ENCODE measurements around the gene PPARD. TPM values are rescaled to one million over a fixed set of nuclear protein-coding genes. Genes with fewer than 3 reads are reported as not detected.
A peak's percentile ranks its signal among the peaks of the same experiment; 100 is the strongest.
"Not testable (repeated sequence)": the region's sequence is repeated elsewhere in the genome, so short reads cannot be mapped to it uniquely, and the experiment has no call there.

PPARD gene
- total RNA-seq, 2 experiments from 2014 or later = 6.1 to 11.9 TPM

DNA sequence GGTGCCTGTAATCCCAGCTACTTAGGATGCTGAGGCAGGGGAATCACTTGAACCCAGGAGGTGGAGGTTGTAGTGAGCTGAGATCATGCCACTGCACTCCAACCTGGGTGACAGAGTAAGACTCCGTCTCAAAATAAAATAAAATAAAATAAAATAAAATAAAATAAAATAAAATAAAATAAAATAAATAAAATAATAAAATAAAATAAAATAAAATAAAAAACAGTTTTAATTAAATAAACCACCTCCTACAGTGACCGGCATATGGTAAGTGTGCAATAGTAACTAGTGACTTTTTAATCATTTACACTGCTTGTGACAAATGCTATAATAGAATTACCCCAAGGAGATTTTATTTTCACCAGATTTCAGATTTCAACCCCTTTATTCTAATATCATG is 33.8 kb upstream of the PPARD start:
- H3K9me3 ChIP-seq (ENCODE audit: low read length); intact Hi-C loops (cut with micrococcal nuclease; ENCODE audit: unreplicated experiment); H3K4me3 ChIP-seq (ENCODE audit: low read depth, low read length, poor library complexity, severe bottlenecking); H3K79me2 ChIP-seq (ENCODE audit: insufficient read depth, low read depth, low read length); H2AFZ ChIP-seq (ENCODE audit: low read length); H3K9me2 ChIP-seq (ENCODE audit: insufficient read depth, low read length); BruUV-seq (replicated peaks); CTCF ChIA-PET (ENCODE audit: unreplicated experiment); H4K20me1 ChIP-seq (ENCODE audit: insufficient read depth, low read length); DNase-seq (ENCODE audit: low spot score); H3K27ac ChIP-seq (ENCODE audit: low read depth, low read length, poor library complexity, severe bottlenecking); H3K4me2 ChIP-seq (ENCODE audit: low read length): not testable (repeated sequence)
- POLR2A ChIA-PET = interaction anchor here (0.7 kb wide), 1 partner anchor 155 kb away, joined by 3 read pairs; no protein-coding TSS in a partner anchor
- Histone ChIP-seq H3K4me1 (ENCODE audit: insufficient read depth, low read length, poor library complexity, severe bottlenecking) (peaks cover 47% of the 10 kb centered on the region), H3K36me3 (ENCODE audit: insufficient read depth, low read length) (peaks cover 28% of the 10 kb centered on the region; the same call in 1 of the 2 replicates)

DNA sequence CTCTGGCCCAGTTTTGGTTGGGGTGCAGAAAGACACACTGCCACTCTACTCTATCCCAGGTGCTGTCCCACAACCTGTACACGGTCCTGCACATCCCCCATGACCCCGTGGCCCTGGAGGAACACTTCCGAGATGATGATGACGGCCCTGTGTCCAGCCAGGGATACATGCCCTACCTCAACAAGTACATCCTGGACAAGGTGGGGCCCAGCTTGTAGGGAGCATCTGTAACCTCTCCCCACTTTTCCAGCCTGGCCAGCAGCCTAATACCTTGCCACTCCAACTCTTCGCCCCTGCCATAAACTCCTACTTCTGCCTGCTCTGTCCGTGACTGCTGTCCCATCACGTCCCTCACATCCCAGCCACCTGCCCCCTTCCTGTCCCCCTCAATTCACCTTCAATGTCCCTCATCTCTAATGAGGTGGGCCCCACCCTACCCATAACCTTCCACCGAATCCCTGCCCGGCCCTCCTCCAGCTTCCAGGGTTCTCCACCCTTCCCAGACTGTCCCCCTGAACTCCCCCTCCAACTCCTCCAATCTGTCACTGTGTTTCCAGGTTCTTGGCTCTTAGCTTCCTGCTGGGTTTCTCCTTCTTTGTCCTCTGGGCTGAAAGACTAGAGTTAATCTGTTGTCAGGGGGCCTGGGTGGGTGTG is 32.6 kb upstream of the PPARD start:
- no peak overlapping the region for H2AFZ ChIP-seq (ENCODE audit: low read length)
- no peaks in the 10 kb centered on the region for H3K9me2 ChIP-seq (ENCODE audit: insufficient read depth, low read length)
- no peaks in the 10 kb centered on the region for H4K20me1 ChIP-seq (ENCODE audit: insufficient read depth, low read length)
- DNase-seq (ENCODE audit: low spot score) = no peak
- BruUV-seq (replicated peaks) = no TSS peak
- no peaks in the 10 kb centered on the region for H3K9me3 ChIP-seq (ENCODE audit: low read length)
- intact Hi-C loops (cut with micrococcal nuclease; ENCODE audit: unreplicated experiment) = no loop called here
- no peak overlapping the region for H3K4me2 ChIP-seq (ENCODE audit: low read length)
- H3K36me3 ChIP-seq (ENCODE audit: insufficient read depth, low read length) = peaks cover 19% of the 10 kb centered on the region; the same call in 1 of the 2 replicates
- no peak overlapping the region for H3K27ac ChIP-seq (ENCODE audit: low read depth, low read length, poor library complexity, severe bottlenecking)
- H3K4me3 ChIP-seq (ENCODE audit: low read depth, low read length, poor library complexity, severe bottlenecking) = no peak overlapping the region
- TF ChIP-seq, protein P1, sequence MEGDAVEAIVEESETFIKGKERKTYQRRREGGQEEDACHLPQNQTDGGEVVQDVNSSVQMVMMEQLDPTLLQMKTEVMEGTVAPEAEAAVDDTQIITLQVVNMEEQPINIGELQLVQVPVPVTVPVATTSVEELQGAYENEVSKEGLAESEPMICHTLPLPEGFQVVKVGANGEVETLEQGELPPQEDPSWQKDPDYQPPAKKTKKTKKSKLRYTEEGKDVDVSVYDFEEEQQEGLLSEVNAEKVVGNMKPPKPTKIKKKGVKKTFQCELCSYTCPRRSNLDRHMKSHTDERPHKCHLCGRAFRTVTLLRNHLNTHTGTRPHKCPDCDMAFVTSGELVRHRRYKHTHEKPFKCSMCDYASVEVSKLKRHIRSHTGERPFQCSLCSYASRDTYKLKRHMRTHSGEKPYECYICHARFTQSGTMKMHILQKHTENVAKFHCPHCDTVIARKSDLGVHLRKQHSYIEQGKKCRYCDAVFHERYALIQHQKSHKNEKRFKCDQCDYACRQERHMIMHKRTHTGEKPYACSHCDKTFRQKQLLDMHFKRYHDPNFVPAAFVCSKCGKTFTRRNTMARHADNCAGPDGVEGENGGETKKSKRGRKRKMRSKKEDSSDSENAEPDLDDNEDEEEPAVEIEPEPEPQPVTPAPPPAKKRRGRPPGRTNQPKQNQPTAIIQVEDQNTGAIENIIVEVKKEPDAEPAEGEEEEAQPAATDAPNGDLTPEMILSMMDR (conservative IDR thresholded peaks at IDR 0.05; ENCODE audit: low read length) = no peak
- no peak for TF ChIP-seq EZH2phosphoT487 (IDR thresholded peaks at IDR 0.05; ENCODE audit: borderline replicate concordance, low read depth, low read length)
- ChIA-PET CTCF (ENCODE audit: unreplicated experiment) (no interaction called here), POLR2A (no interaction called here)
- no peaks in the 10 kb centered on the region for H3K79me2 ChIP-seq (ENCODE audit: insufficient read depth, low read depth, low read length)
- H3K4me1 ChIP-seq (ENCODE audit: insufficient read depth, low read length, poor library complexity, severe bottlenecking) = peaks cover 44% of the 10 kb centered on the region

DNA sequence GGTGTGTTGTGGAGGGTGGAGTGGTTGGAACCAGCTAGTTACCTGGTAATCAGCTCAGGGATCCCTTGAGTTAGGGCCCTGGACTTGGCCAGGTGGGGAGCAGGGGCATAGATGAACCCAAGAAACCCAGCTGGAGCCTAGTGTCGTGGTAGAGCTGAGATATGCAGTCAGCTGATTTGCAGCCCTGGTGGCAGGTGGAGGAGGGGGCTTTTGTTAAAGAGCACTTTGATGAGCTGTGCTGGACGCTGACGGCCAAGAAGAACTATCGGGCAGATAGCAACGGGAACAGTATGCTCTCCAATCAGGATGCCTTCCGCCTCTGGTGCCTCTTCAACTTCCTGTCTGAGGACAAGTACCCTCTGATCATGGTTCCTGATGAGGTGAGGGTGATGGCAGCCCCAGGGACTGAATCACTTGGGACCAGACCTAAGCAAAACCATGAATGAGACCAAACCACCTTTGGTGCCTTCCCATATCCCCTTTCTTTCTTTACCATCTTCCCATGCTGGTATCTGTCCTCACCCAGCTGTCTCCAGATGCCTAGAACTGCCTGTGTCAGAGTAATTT is 32.0 kb upstream of the PPARD start:
- DNase-seq (ENCODE audit: low spot score) = no peak
- POLR2A ChIA-PET = interaction anchor here (1.3 kb wide), 1 partner anchor 13 kb away, joined by 3 read pairs; the partner anchor contains the start of gene DEF6
- no peak overlapping the region for H3K4me3 ChIP-seq (ENCODE audit: low read depth, low read length, poor library complexity, severe bottlenecking)
- H3K9me3 ChIP-seq (ENCODE audit: low read length) = no peaks in the 10 kb centered on the region
- intact Hi-C loops (cut with micrococcal nuclease; ENCODE audit: unreplicated experiment) = no loop called here
- H3K79me2 ChIP-seq (ENCODE audit: insufficient read depth, low read depth, low read length) = no peaks in the 10 kb centered on the region
- TF ChIP-seq, protein P1 (conservative IDR thresholded peaks at IDR 0.05; ENCODE audit: low read length) = no peak
- no peak for TF ChIP-seq EZH2phosphoT487 (IDR thresholded peaks at IDR 0.05; ENCODE audit: borderline replicate concordance, low read depth, low read length)
- CTCF ChIA-PET (ENCODE audit: unreplicated experiment) = no interaction called here
- H3K36me3 ChIP-seq (ENCODE audit: insufficient read depth, low read length) = peaks cover 24% of the 10 kb centered on the region
- no peaks in the 10 kb centered on the region for H3K9me2 ChIP-seq (ENCODE audit: insufficient read depth, low read length)
- H3K4me1 ChIP-seq (ENCODE audit: insufficient read depth, low read length, poor library complexity, severe bottlenecking) = peaks cover 44% of the 10 kb centered on the region
- no peaks in the 10 kb centered on the region for H4K20me1 ChIP-seq (ENCODE audit: insufficient read depth, low read length)
- peak overlapping the region; percentile 78 for H3K27ac ChIP-seq (ENCODE audit: low read depth, low read length, poor library complexity, severe bottlenecking)
- H3K4me2 ChIP-seq (ENCODE audit: low read length) = peak overlapping the region; percentile 89
- no peak overlapping the region for H2AFZ ChIP-seq (ENCODE audit: low read length)
- BruUV-seq (replicated peaks) = no TSS peak

Data from OCI-LY7 (cell line).